GM21528 (cell line): Measurements from ENCODE around the gene ZNF563.
A peak's percentile ranks its signal among the peaks of the same experiment; 100 is the strongest.

ENCODE experiments used
- ATAC-seq: cut with Tn5 transposase; IDR thresholded peaks from one replicate; pipeline ENCODE4 v1.9.1; 2021; ENCODE audit warnings: mild to moderate bottlenecking, moderate library complexity; ENCODE audit not compliant: unreplicated experiment, low FRiP score

The ZNF563 gene

GRCh38 chr19:12295191-12295590 is 38.2 kb downstream of the ZNF563 start:
- peak; percentile 15 for ATAC-seq

DNA sequence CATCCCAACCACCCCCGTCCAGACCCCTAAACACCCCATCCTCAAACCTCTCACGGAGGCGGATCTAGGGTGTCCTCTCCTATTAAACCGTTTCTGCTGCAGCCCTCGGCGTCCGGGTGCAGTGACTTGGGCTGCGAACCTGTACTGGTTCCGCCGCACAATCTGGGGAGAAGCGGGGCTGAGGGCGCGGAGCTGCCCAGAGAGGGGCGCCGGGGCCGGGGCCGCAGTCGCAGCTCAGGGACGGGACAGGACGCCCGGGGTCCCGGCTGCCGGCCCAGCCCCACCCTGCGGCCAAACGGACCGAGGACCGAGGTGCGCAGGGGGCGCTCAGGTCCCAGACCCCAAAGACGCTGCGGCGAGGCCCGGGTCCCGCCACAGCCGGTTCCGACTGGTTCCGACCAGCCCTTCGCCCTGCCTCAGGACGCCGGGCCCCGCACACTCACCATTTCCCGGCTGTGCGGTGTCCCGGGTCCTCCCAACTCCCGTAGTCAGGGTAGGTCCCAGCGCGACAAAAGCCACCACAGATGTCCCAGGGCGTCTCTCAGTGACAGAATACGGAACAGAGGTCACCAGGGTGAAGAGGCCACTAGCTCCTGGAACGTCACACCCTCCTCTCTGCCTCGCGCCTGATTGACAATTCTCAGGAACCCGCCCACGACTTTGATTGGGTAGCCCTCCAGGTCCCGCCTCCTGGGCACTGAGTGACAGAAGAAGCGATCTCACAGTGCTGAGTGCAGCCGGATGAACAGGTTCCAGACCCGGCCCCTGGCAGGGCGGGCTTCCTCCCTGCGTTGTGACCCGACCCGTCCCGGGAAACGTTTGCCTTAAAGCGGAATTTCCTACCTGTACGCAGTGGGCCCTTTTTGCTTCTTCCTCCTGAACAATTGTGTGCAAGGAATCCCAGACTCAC is 38.9 kb downstream of the ZNF563 start, which contains the start of gene ZNF44:
Gene ZNF44 (minus strand): TSS at position 635 of the 910 bp plus-strand sequence. CDS start 189 bp downstream, at position 446.
- ATAC-seq, result peak; percentile 88

DNA sequence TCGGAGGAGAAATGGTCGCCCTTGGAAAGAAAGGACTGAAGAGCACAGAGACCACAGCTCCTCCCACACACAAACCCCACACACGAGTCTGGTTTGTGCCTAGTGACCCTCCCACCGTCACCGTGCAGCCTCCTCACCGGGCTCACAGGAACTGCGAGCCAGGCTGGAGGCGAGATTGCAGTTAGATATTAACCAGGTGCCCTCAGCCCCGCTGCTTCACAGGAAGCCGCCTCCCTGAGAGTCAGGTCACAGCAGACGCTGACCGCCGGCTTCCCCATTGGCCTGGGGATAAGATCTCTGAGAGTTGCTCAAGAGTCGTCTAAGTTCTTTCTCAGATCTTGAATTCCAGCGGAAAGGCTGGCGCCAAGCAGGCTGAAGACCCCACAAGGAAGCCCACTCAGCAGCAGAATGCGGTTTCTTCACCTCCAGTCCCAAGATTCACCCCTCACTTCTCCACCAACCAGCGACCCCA is 39.6 kb downstream of the ZNF563 start:
- peak; percentile 45 for ATAC-seq

DNA sequence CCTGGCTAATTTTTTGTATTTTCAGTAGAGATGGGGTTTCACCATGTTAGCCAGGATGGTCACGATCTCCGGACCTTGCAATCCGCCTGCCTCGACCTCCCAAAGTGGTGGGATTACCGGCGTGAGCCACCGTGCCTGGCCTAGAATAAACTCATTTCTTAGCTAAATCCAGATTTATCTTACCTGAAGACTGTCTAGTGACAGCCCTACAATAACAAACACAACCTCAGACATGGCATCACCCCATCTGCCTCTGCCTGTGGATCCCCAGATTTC is 43.7 kb downstream of the ZNF563 start:
- ATAC-seq, result no peak

DNA sequence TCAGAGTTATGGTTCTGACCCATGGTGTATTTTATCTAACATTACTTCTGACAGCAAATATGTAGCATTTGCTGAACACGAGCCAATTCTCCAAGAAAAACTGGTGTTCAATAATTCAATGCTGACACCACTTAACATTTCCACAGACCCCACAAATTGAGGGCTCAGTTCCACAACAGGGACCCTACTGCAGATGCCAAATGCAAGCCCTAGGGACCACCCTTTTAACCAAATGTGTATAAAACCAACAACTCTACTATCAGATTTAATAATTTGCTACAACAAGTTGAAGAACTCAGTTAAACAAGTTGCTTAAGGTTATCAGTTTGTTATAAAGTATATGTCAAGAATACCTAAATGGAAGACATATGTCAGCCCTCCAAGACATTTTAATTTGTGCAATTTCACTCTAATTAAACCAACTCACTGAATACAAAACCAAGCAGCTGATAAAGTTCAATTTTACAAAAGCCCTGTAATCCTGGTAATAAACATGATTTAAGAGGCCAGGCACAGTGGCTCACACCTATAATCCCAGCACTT is 45.4 kb downstream of the ZNF563 start:
- no peak for ATAC-seq

- no peak for ATAC-seq
Observed at GRCh38 chr19:12284631-12285030, 48.8 kb downstream of the ZNF563 start.

- no peak for ATAC-seq
Observed at GRCh38 chr19:12284226-12284625, 49.2 kb downstream of the ZNF563 start.

DNA sequence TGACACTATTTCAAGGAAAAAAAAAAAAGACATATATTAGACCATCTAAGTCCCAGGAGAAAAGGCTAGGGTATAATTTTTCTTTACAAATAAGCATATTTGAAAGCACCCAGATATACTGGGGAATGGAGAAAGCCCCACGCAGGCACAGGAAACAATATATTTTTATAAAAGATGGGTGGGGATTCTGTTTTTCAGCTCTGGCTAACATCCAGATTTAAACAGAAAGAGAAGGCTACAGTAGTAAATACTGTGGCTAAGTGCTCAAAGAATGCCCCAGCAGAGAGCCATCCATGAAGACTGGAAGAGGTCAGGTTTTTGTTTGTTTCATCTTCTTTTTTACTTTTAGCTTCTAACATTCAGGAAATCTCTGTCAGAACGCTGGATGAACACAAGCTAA is 54.7 kb downstream of the ZNF563 start:
- no peak for ATAC-seq

DNA sequence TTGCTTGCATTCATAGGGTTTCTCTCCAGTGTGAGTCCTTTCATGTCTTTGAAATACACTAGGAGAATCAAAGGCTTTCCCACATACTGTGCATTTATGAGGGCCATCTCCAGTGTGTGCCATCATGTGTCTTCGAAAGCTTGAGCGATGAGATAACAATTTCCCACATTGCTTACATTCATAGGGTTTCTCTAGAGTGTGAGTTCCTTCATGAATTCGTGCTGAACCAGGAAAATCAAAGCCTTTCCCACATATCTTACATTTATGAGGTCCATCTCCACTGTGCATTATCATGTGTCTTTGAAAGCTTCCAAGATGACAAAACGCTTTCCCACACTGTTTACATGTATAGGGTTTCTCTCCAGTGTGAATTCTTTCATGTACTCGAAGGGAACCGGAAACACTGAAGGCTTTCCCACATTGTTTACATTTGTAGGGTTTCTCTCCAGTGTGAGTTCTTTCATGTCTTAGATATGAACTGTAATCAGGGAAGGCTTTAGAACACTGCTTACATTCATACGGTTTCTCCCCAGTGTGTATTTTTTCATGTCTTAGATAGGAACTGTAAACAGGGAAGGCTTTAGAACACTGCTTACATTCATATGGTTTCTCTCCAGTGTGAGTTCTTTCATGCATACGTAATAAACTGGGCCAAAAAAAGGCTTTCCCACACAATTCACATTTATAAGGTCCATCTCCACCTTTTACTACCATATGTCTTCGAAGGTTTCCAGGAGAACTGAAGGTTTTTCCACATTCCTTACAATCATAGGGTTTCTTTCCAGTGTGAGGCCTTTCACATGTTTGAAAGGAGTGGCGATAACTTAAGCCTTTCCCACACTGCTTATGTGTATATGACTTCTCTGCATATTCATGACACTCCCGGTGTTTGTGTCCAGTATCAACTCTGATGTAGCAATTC is 60.2 kb downstream of the ZNF563 start:
- no peak for ATAC-seq

- no peak for ATAC-seq
Observed at GRCh38 chr19:12272386-12272785, 61.0 kb downstream of the ZNF563 start.

DNA sequence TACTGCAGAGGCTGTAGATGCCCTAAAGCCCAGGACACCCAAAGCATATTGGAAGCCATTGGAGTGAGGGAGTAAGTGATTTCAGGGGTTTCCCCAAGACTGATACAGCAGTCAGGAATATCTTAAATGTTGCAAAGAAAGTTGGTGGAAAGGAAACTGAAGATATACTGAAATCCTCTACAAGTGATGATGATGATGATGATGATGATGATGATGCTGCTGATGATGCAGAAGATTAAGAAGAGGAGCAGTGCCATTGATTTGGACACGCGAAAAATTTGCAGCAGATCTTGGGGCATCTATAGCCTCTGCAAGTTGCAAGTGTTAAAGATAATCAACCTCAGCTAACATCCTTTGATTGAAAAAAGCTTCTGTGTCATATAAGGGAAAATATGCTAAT is 62.6 kb downstream of the ZNF563 start:
- ATAC-seq, result no peak
